Brain microvascular endothelial cell (primary cell): Measurements from ENCODE around the gene SMOC2.

Experiments used
- DNase-seq: peaks from one replicate; pipeline ENCODE4 v3.0.0-alpha.2; 2020
- H3K27ac ChIP-seq: fragments of 250-450 bp; sonication (Bioruptor Pico); 2 replicates; pipeline ENCODE4 v1.5.1; 2020; ENCODE audit warnings: mild to moderate bottlenecking, moderate library complexity
- H3K27me3 ChIP-seq: fragments of 250-450 bp; sonication (Bioruptor Pico); replicated peaks from 2 replicates; pipeline ENCODE4 v1.5.1; 2020; ENCODE audit warnings: mild to moderate bottlenecking
- H3K36me3 ChIP-seq: fragments of 250-450 bp; sonication (Bioruptor Pico); replicated peaks from 2 replicates; pipeline ENCODE4 v1.5.1; 2020; ENCODE audit warnings: mild to moderate bottlenecking
- H3K4me3 ChIP-seq: 2 replicates; pipeline ENCODE4 v1.5.1; 2011; ENCODE audit warnings: low read depth, mild to moderate bottlenecking, control low read depth, low read length, moderate library complexity
- in situ Hi-C: cut with HindIII; loops from 2 replicates; pipeline ENCODE4 v1.10.0; 2017; ENCODE audit warnings: low sequenced_read_pairs, low pct_ligation_motif_present
- TF ChIP-seq, protein P1 (sequence below): IDR thresholded peaks from 2 replicates; pipeline ENCODE4 v1.5.1; 2011; ENCODE audit warnings: low read depth, mild to moderate bottlenecking, moderate library complexity, low read length, control low read depth, inconsistent platforms; ENCODE audit errors: missing control alignments

The SMOC2 gene

DNA sequence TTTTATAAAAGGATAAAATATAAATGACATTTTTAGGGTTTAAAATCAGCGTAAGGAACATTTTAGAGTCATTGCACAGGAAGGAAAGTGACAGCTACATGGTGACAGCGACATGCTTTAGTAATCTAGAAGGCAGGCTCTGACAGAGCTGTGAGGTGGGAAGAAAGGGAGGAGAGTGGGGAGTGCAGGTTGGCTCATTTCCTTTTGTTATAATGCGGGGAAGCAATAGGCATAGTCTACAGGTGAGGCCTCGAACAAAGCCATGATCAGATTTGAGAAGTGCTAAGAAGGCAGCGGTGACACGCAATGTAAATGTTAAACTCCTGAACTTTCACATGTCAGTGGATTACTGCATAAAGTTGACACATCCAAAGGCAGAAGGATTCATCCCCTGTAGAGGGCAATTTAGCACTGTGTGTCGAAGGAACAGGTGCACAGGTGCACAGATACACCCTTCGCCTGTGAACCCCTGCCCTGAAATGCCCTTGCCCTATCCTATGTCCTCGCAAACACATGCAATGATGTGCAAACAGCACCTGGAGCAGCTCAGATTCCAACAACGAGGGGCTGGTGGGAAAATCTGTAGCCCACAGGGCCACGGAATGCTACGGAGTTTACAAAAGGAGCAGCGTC, 32.4 kb upstream of the SMOC2 start:
- DNase-seq: no peak

DNA sequence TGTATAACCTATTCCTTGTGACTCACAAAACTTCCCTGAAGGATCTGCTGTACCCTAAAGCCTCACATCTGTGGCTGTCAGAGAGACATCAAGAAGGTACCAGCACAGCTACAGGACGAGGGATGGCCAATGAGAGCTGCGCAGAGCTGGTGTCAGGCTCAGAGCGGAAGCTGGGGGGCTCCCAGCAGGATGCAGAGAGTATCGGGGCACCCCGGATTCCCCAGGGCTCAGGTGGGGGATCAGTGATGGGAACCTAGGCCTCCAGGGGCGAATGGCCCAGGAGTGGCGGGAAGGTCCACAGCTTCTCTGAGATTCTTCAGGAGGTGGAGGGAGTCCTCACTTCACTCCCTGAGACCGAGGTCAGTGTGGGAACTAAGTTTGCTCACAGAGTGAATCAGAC, 30.9 kb upstream of the SMOC2 start:
- no peak for DNase-seq
- in situ Hi-C loops: no loop called here
- H3K27me3 ChIP-seq: no peaks in the 10 kb centered on the region
- H3K36me3 ChIP-seq: no peaks in the 10 kb centered on the region
- no peak overlapping the region for H3K27ac ChIP-seq
- no peak overlapping the region for H3K4me3 ChIP-seq
- TF ChIP-seq, protein P1, sequence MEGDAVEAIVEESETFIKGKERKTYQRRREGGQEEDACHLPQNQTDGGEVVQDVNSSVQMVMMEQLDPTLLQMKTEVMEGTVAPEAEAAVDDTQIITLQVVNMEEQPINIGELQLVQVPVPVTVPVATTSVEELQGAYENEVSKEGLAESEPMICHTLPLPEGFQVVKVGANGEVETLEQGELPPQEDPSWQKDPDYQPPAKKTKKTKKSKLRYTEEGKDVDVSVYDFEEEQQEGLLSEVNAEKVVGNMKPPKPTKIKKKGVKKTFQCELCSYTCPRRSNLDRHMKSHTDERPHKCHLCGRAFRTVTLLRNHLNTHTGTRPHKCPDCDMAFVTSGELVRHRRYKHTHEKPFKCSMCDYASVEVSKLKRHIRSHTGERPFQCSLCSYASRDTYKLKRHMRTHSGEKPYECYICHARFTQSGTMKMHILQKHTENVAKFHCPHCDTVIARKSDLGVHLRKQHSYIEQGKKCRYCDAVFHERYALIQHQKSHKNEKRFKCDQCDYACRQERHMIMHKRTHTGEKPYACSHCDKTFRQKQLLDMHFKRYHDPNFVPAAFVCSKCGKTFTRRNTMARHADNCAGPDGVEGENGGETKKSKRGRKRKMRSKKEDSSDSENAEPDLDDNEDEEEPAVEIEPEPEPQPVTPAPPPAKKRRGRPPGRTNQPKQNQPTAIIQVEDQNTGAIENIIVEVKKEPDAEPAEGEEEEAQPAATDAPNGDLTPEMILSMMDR: no peak

More for the DNA sequence above, 32.4 kb upstream of the SMOC2 start:
- H3K36me3 ChIP-seq: no peaks in the 10 kb centered on the region
- no peaks in the 10 kb centered on the region for H3K27me3 ChIP-seq
- in situ Hi-C loops: no loop called here
- H3K4me3 ChIP-seq: no peak overlapping the region
- H3K27ac ChIP-seq: no peak overlapping the region
- TF ChIP-seq, protein P1: no peak

DNA sequence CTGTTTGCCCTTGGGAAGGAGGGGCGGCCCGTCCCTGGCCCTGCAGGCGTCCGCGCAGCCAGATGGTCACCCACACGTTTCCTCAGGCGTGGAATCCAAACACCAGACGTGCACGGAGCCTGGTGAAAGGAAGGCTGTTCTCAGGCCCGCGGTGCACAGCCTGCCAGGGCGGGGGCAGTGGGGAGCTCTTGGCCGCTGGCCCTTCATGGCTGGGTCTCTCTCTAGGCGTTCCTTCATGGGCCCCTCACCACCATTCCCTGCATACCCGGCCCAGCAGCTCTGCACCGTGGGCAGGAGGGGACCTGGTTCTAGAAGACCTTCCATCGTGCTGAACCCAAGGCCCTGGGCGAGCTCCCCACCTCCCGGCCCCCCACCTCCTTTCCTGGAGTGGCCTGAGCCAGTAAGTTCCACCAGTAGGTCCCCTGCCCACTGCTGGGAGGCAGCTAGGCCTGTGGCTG, 30.4 kb upstream of the SMOC2 start:
- no peaks in the 10 kb centered on the region for H3K27me3 ChIP-seq
- no peaks in the 10 kb centered on the region for H3K36me3 ChIP-seq
- no peak for DNase-seq
- TF ChIP-seq, protein P1: no peak
- in situ Hi-C loops: no loop called here
- no peak overlapping the region for H3K27ac ChIP-seq
- no peak overlapping the region for H3K4me3 ChIP-seq

DNA sequence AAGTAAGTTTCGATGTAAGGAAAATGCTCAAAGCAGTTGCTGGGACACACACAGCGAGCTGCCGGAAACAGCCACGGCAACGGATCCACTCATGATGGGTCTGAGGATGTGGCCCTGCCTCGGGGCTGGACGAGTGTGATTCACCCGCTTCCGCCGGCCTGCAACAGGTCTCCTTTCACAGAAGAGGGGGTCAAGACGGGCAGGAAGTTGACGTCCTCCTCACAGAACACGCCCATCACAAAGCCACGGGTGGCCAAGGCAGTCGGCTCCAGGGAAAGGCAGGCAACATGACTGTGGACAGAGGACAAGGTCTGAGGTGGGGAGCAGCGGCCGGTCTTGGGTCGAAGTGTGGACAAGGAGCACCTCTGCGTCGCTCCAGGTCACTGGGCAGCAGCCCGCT, 29.9 kb upstream of the SMOC2 start:
- TF ChIP-seq, protein P1: no peak
- Histone ChIP-seq H3K4me3 (no peak overlapping the region), H3K36me3 (no peaks in the 10 kb centered on the region), H3K27ac (no peak overlapping the region), H3K27me3 (no peaks in the 10 kb centered on the region)
- DNase-seq: no peak
- in situ Hi-C loops: no loop called here

DNA sequence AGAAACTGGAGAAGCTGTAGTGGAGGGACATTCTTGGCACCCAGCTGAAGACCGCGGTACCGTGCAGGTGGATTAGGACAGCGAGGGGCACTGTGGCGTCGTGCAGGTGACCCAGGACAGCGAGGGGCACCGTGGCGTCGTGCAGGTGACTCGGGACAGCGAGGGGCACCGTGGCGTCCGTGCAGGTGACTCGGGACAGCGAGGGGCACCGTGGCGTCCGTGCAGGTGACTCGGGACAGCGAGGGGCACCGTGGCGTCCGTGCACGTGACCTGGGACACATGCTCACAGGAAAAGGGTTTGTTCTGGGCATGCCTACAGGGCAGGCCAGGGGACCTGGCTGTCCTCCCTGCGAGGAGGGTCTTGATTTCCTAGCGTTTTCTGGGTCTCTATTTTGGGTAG, 29.2 kb upstream of the SMOC2 start:
- in situ Hi-C loops: no loop called here

DNA sequence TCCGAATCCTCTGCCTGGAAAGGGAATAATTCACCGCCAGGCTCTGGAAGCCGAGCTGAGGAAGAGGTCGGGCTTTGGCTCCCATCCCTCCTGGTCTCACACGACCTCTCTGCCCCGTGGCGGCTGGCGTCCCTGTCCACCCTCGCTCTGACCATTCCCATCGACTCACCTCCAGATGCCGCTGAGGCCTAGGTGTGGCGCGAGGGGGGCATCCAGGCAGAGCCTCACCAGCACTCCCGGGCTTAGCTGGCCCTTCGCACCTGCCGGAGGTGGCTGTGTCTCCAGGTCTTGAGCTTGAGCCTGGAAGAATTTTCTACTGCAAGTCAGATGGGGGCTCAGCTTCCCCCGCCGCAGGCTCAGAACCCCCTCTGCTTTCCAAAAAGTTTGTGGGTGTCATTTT, 28.5 kb upstream of the SMOC2 start:
- TF ChIP-seq, protein P1: no peak
- Histone ChIP-seq H3K36me3 (no peaks in the 10 kb centered on the region), H3K27ac (no peak overlapping the region), H3K27me3 (no peaks in the 10 kb centered on the region), H3K4me3 (no peak overlapping the region)
- no peak for DNase-seq
- in situ Hi-C loops: no loop called here

More for the DNA sequence above, 29.2 kb upstream of the SMOC2 start:
- no peaks in the 10 kb centered on the region for H3K27me3 ChIP-seq
- DNase-seq: no peak
- TF ChIP-seq, protein P1: no peak
- no peak overlapping the region for H3K4me3 ChIP-seq
- no peak overlapping the region for H3K27ac ChIP-seq
- no peaks in the 10 kb centered on the region for H3K36me3 ChIP-seq
